ENCODE results near the gene MPST.

DNA sequence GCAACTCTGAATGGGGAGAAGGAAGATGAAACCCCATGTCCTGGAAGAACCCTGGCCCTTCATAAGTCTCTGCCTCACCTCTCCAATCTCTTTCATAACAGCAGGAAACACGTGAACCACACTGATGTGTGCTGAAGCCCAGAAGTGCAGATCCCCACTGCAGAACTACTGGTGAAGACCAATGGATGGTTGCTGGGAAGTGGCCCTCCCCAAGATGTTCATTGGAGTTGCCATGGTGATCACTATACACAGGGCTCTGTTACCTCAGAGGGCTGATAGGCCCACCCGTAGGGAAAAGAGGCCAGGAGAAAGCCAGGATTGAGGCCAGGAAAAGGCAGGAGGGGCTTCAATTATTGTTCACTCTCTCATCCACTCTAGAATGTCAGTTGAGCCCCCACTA is 11.9 kb upstream of the MPST start:
- no peak for TF ChIP-seq CTCF (IDR thresholded peaks at IDR 0.05; ENCODE audit: insufficient read depth, low read length, poor library complexity, severe bottlenecking)
- TF ChIP-seq EZH2phosphoT487 (conservative IDR thresholded peaks at IDR 0.05; ENCODE audit: low read length) = no peak

Measured in SU-DHL-6 (cell line).